Retinal pigment epithelial cell (primary cell): Measurements from ENCODE around the gene PYCARD.

Experiments
- DNase-seq: peaks from one replicate; pipeline ENCODE4 v3.0.0-alpha.2; 2010; ENCODE audit warnings: low read depth
- H3K4me3 ChIP-seq: 2 replicates; pipeline ENCODE4 v1.5.1; 2011; ENCODE audit warnings: mild to moderate bottlenecking, low read length, control low read depth, moderate library complexity
- CTCF ChIP-seq: conservative IDR thresholded peaks from 2 replicates; pipeline ENCODE4 v1.5.1; 2011; ENCODE audit warnings: low read depth, low read length, control low read depth, inconsistent platforms

Gene PYCARD

DNA sequence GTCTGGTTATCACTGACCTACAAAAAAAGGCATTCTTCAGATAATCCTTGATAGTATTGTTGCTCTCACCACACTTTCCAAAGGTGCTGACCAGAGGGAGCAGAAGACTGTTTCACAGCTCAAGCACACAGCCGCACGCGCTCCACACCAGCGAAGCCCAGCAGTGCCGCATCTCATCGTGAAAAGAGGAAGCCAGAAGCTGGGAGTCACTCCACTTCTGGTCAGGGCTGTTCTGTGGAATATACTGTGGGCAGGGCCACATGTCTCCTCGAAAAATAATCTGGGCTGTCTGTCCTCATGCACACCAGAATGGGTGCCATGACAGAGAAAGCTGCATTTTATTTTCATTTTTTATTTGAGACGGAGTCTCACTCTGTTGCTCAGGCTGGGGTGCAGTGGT, 45.4 kb downstream of the PYCARD start:
- no peak for DNase-seq
- H3K4me3 ChIP-seq: no peak overlapping the region
- no peak for TF ChIP-seq CTCF
